Activated CD4-positive, alpha-beta T cell treated with anti-CD3 and anti-CD28 coated beads, Interleukin-2, amount 50 U/mL, for 4 hours (primary cell): Measurements from ENCODE around the gene C19orf38.
"Not testable (repeated sequence)": the region's sequence is repeated elsewhere in the genome, so short reads cannot be mapped to it uniquely, and the experiment has no call there.

Source experiments
- DNase-seq, 2 experiments: peaks; one replicate each; pipeline ENCODE4 v3.0.0-alpha.2; 2020

C19orf38 gene

GRCh38 chr19:10877608-10878007 lies 29.4 kb downstream of the C19orf38 start:
- DNase-seq, result not testable (repeated sequence)

- DNase-seq, result no peak
Observed at GRCh38 chr19:10878253-10878652, 30.0 kb downstream of the C19orf38 start.

- DNase-seq, result no peak
Observed at GRCh38 chr19:10881403-10882107, 33.3 kb downstream of the C19orf38 start.

- no peak for DNase-seq
Observed at GRCh38 chr19:10882108-10882457, 33.9 kb downstream of the C19orf38 start.

GRCh38 chr19:10884274-10884673 lies 36.1 kb downstream of the C19orf38 start:
- no peak for DNase-seq

- DNase-seq, result no peak
Observed at GRCh38 chr19:10885201-10886169, 37.3 kb downstream of the C19orf38 start.

GRCh38 chr19:10887616-10888367 lies 39.6 kb downstream of the C19orf38 start:
- no peak for DNase-seq

- DNase-seq, result no peak
Observed at GRCh38 chr19:10888421-10888866, 40.2 kb downstream of the C19orf38 start.

- no peak for DNase-seq
Observed at GRCh38 chr19:10889880-10890279, 41.7 kb downstream of the C19orf38 start.

GRCh38 chr19:10891405-10892086 lies 43.3 kb downstream of the C19orf38 start:
- no peak for DNase-seq

- no peak for DNase-seq
Observed at GRCh38 chr19:10892256-10892655, 44.0 kb downstream of the C19orf38 start.

- DNase-seq, result no peak
Observed at GRCh38 chr19:10894911-10895213, 46.6 kb downstream of the C19orf38 start.

GRCh38 chr19:10895363-10895762 lies 47.1 kb downstream of the C19orf38 start:
- no peak for DNase-seq

GRCh38 chr19:10895920-10896319 lies 47.7 kb downstream of the C19orf38 start:
- no peak for DNase-seq

GRCh38 chr19:10896851-10897526 lies 48.8 kb downstream of the C19orf38 start:
- no peak for DNase-seq

GRCh38 chr19:10898633-10899032 lies 50.4 kb downstream of the C19orf38 start:
- DNase-seq, result no peak

- no peak for DNase-seq
Observed at GRCh38 chr19:10899151-10899653, 51.0 kb downstream of the C19orf38 start.

GRCh38 chr19:10907925-10908324 lies 59.7 kb downstream of the C19orf38 start:
- DNase-seq, result no peak

GRCh38 chr19:10908380-10908960 lies 60.3 kb downstream of the C19orf38 start:
- no peak for DNase-seq

GRCh38 chr19:10911579-10912363 lies 63.6 kb downstream of the C19orf38 start:
- DNase-seq, result no peak

GRCh38 chr19:10912619-10913018 lies 64.4 kb downstream of the C19orf38 start:
- no peak for DNase-seq
